Placental pericyte (primary cell): Measurements from ENCODE around the gene NCAPG. TPM values are rescaled to one million over a fixed set of nuclear protein-coding genes. Genes with fewer than 3 reads are reported as not detected.

Experiments used
- total RNA-seq: library from RNA; depleted of rRNA; stranded (reverse); fragments of >200 nt; gene quantifications from 2 replicates; pipeline ENCODE4 v1.2.3, GENCODE V29; 2012

Gene NCAPG
- total RNA-seq, result 2.2 and 62.7 TPM in 2 replicates

DNA sequence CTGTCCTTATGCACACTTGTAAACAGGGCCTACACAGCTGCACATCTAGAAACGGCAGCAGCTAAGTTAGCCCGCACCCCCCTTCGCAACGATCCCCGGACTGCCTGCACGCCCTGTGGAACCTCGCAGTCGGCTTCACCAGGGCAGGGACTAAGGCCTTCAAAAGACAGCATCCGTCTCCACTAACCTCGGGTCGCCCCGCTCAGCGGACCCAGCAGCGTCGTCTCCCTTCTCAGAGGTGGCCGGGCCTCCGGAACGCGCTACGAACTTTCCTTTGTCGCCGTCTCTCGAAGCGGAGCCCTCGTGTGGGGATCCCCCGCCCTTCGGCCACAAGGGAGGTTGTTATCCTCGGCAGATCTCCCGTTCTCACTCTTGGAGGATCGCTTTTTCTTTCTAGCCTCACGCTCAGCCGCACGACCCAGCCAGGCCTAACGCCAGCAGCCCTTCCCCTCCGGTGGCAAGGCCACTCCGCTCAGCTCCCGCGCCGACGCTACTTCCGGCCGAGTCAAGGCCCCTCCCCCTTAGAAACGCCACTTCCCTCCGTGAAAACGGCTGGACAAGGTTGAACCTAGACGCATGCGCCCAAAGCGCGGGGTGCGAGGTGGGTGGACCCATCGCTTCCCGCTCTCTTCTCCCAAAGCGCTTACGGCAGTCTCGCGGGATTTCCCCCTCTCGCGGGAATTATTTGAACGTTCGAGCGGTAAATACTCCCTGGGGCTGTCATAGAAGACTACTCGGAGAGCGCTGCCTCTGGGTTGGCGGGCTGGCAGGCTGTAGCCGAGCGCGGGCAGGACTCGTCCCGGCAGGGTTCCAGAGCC is at the start of gene NCAPG, which contains the start of gene DCAF16:
NCAPG (plus strand) TSS at position 720 of the 818 bp plus-strand sequence. CDS start 99 bp downstream, outside the sequence.
DCAF16 (minus strand) TSS at position 498 of the 818 bp plus-strand sequence. CDS start 6,616 bp downstream, outside the sequence.

DNA sequence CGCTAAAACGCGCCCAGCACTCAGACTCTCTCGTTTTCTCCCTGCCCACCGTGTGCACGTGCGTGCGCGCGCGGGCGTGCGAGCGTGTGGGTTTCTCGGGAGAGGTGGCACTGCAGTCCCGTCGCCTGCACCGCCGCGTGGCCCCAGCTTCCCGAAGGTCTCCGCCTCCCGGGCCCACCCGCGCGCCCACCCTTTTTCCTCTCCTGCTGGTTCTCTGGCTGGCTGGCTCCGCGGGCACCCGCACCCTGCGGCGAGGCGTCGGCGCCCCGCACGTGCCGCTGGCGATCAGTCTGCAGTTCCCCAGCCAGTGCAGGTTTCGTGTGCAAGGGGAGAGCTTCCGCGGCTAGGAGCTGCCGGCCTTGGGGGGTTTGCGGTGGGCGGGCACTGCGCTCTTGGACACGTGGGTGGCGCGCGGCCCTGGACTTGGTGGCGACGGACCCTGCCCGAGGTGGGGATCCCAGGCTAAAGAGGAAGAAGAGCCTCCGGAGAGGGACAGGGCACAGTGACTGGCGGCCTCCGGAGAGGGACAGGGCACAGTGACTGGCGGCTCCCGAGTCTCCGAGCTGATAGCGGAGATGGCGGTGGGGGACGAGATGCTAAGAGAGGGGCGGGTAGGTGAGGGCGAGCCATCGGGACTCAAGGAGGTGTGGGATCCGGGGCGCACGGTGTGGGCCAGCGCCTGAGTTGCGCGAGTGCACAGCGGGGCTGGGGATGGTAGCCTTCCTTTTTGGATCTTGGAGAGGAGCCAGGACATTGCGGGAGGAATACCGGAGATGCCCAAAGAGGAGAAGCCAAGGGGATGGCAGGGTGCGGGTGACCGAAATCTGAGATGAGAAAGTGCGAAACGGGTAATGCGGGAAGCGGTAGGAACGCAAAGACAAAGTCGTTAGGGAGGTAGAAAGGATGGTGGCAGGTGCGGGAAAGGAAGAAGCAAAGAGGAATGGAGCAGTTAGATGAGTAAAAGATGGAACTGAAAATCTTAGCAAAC is 29.2 kb upstream of the NCAPG start, which contains the start of gene FAM184B:
FAM184B (minus strand) TSS at position 322 of the 988 bp plus-strand sequence. CDS start 322 bp downstream, outside the sequence.

Other genes with a start within 250 kb of the NCAPG start
- 96.2 and 119 TPM in 2 replicates for gene LAP3, start 233.8 kb upstream of the NCAPG start, total RNA-seq
- 8.4 and 10.7 TPM in 2 replicates for gene MED28, start 196.3 kb upstream of the NCAPG start, total RNA-seq
- gene FAM184B, start 29.4 kb upstream of the NCAPG start, total RNA-seq, result under 0.01 TPM in 1 of 2 replicates, not detected in the other
- gene DCAF16, start 222 bp upstream of the NCAPG start, total RNA-seq, result 21.9 and 29.2 TPM in 2 replicates
- gene LCORL, start 210.8 kb downstream of the NCAPG start, total RNA-seq, result 14.2 and 18.2 TPM in 2 replicates